ENCODE measurements around the gene PPL.
A peak's percentile ranks its signal among the peaks of the same experiment; 100 is the strongest.

The PPL gene

DNA sequence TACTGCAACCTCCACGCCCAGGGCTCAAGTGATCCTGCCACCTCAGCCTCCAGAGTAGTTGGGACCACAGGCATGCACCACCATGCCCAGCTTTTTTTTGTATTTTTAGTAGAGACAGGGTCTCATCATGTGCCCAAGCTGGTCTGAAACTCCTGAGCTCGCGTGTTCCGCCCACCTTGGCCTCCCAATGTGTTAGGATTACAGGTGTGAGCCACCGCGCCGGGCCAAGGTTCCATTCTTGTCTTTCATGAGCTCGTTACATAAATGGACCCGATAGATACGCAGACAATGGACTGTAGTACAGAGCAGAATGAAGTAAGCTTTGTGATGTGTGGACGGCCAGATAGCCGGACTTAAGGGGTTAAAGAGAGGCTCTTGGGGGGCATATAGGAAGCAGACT is 70.4 kb downstream of the PPL start:
- no peak for DNase-seq (ENCODE audit: low read depth, low spot score)

DNA sequence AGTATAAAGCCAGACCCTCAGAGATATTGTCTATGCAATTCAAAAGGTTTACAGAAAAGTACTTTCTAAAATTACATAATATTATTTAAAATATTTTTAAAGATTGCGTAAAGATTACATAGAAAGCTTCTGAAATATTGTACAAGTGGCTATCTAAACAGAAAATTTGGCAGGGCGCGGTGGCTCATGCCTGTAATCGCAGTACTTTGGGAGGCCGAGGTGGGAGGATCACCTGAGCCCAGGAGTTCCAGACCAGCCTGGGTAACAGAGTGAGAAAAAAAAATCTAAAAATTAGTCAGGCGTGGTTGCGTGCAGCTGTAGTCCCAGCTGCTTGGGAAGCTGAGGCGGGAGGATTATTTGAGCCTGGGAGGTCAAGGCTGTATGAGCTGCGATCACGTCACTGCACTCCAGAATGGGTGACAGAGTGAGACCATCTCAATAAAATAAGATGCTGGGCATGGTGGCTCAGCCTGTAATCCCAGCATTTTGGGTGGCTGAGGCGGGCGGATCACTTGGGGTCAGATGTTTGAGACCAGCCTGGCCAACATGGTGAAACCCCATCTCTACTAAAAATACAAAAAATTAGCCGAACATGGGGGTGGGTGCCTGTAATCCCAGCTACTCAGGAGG is 71.6 kb downstream of the PPL start:
- no peak for DNase-seq (ENCODE audit: low read depth, low spot score)

DNA sequence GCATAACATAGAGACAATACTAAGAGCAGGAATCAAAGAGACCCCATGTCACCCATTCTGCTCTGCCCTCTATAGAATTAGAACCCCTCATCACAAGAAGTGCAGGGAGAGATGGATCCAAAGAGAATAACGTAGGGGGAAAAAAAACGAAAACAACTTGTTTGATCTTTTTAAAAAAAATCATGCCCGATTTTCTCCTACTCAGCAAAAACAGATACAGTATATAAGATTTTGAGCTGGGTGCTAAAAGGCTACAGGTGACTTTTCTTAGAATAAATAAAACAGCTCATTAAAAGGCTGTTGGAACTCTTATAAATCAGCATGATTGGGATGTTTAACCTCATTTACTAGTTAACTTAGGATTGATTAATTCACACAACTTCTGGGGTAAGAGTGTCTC is 72.2 kb downstream of the PPL start:
- DNase-seq (ENCODE audit: low read depth, low spot score), result no peak

DNA sequence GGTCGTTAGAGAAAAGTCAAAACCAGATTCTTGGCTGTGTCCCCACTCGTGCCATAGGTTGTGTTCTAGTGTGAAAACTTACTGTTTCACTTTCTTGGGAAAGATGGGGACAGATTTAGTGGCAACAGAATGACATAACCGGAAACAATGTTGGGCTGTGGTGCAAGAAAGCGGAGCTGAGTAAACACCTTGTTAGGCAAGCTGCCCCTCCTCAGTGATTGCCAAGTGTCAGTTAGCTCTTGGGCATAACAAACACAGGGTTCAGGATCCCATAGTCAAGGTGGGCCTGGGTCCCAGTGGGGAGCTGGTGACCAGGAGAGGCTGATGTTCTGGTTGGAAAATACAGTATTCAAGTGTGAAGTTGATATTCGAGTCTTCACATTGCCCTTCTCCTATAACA is 74.3 kb downstream of the PPL start:
- DNase-seq (ENCODE audit: low read depth, low spot score), result no peak

DNA sequence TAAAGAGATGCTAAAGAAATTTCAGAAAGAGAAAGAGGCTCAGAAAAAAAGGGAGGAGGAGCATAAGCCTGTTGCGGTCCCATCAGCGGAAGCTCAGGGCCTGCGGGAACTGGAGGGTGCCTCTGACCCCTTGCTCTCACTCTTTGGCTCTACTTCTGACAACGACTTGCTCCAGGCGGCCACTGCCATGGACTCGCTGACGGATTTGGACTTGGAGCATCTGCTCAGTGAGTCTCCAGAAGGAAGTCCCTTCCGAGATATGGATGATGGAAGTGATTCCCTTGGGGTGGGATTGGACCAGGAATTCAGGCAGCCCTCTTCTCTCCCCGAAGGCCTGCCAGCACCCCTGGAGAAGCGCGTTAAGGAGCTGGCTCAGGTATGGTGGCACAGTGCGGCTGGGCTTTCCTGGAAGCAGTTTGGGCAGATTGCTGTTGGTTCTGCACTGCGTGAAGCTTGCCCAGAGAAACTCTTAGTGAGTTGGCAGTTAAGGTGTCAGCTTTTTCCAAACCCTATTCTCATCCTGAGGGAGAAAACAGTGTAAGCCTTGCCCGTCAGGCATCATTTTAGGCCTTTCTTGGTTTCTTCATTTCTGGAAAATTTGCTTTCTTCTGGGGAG is 76.1 kb downstream of the PPL start:
- DNase-seq (ENCODE audit: low read depth, low spot score), result no peak

DNA sequence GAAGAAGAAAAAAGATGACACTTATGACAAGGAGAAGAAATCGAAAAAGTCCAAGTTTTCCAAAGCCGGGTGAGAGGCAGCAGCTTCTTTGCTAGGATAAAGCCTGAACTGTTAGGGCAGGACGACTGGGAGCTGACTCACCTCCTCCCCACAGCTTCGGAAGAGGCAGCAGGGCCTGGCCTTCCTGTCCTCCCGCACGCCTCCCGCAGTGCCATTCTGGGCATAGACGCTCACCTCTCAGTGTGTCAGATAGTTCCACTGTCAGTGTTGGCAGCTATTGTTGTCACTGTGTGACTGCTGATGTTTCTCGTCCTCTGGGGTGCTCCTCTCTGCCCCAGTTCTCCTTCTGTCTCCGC is 77.1 kb downstream of the PPL start:
- no peak for DNase-seq (ENCODE audit: low read depth, low spot score)

DNA sequence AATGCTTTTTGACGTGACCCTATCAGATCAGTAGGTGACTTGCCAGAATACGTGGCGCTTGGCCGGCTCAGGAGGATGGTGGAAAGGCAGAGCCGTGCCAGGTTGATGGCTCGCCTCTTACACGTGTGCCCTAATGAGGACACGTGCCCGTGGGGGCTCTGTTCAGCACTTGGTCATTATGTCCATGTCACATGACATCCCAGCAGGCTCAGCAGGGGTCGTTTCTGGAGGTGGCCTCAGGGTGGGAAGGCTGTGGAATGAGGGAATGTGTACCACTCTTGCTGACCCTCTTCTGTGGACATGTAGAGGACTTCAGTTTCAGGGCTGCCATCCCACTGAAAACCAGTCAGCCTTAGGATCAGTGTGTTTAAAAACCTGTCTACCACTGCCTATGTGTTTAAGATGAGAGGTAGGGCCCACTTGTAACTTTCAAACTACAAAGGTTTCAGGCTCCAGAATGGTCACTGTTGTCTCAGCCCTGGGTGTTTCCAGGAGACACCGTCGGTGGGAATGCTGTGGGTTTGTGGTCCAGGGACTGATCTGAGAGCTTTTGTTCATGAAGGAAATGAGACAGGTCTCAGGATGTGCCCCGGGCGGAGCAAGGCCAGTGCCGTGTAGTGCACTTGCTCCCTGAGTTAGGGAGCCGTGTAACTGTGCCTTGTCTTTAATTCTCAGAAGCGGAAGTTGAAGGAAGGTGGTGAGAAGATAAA is 77.6 kb downstream of the PPL start:
- DNase-seq (ENCODE audit: low read depth, low spot score), result no peak

DNA sequence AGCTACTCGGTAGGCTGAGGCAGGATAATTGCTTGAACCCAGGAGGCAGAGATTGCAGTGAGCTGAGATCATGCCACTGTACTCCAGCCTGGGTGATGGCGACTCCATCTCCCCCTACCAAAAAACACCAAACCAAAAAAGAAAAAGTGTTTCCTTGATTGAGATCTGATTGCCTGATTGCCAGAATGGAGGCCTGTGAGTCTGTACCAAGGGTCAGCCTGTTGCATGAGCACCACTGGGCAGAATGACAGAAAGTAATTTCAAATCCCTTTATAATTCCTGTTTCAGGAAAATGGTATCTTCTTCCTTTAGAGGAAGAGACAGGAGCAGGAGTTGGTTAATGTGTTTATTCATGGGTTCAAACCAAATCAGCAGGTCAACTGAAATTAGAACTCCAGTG is 81.1 kb downstream of the PPL start:
- DNase-seq (ENCODE audit: low read depth, low spot score), result no peak

DNA sequence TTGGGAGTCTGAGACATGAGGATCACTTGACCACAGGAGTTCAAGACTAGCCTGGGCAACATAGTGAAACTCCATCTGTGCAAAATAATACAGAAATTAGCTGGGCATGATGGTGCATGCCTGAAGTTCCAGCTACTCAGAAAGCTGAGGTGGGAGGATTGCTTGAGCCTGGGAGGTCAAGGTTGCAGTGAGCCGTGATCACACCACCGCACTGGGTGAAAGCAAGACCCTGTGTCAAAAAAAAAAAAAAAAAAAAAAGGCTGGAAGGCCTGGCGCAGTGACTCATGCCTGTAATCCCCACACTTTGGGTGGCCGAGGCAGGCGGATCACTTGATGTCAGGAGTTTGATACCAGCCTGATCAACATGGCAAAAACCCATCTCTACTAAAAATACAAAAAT is 81.6 kb downstream of the PPL start:
- no peak for DNase-seq (ENCODE audit: low read depth, low spot score)

DNA sequence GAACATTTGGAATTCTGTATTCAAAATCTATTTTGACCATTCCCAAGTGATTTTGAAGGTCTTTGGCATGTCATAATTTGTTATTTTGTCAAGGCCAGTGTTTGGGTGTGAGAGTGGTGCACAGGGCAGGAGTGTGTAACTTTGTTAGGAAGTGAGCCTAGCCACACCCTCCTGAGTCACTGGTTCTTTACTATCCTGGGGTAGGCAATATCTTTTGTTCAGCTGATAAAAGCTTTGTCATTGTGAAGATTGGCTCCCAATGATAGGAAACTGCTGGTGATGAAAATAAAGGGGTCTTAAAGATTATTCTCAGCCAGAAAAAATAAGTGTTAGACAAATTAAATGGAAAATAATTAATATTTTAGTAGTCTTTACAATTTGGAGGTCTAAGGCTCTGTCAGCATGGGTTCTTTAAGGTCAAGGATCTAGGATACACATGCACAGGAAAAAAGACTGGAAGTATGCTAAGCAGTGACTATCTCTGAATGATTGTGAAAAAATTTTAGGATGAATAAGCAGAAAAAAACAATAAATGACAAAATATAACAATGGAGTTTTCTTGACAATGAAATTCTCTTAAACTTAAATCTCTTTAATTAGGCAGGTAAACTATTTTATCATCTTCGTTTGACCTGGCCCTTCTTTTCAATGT is 84.6 kb downstream of the PPL start:
- DNase-seq (ENCODE audit: low read depth, low spot score), result no peak

DNA sequence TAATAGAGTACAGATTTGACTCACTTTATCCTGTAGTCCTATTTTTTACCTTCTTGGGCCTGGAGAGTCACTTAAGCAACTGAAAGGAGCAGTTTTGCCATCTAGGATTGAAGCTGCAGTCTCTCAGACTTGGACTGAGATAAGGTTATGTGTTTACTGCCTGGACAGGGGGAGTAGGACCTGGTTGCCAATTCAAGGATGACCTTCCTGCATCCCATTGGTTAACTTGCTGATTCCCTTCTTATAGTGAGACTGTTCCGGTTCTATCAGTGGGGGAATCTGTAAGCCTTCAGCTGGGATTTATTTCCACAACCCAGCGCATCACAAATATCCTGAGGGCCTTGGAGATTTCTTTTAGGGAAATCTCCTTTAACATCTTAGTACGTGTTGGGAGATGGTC is 86.7 kb downstream of the PPL start:
- no peak for DNase-seq (ENCODE audit: low read depth, low spot score)

DNA sequence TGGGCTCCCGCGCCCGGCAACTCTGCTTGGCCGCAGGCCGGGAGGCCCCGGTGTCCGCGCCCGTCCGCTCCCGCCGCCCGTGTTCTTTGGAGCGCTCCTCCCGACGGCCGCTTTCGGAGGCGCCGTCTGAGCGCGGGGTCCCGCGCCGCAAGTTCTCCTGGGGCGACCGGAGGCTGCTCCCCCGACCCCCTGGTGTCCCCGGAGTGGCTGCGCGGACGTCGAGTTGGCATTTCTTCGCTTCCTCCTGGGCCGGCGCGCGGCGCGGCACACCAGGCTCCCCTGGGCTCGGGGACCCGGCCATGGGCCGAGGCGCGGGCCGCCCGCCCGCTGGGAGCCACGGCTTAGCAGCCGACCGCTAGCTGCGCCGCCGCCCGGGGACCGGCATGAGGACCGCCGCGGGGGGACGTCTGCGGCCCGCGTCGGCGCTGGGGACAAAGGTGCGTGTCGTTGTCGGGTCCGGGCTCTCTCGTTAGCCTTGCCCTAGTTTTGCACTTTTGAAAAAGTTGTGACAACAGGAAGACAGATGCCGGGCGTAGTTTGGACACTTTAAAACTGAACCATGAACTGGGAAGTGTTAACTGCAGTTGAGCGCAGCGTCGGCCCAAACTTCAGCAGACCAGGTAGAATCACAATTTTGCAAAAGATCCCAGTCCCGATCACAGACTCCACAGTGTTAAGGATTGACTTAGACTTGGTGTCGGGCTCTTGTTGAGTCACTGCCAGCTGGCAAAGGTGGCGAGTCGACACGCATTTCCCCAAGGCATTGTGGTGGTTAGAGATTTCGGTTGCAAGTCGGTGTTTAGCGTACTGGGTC is 89.0 kb downstream of the PPL start:
- peak; percentile 2 for DNase-seq (ENCODE audit: low read depth, low spot score)

DNA sequence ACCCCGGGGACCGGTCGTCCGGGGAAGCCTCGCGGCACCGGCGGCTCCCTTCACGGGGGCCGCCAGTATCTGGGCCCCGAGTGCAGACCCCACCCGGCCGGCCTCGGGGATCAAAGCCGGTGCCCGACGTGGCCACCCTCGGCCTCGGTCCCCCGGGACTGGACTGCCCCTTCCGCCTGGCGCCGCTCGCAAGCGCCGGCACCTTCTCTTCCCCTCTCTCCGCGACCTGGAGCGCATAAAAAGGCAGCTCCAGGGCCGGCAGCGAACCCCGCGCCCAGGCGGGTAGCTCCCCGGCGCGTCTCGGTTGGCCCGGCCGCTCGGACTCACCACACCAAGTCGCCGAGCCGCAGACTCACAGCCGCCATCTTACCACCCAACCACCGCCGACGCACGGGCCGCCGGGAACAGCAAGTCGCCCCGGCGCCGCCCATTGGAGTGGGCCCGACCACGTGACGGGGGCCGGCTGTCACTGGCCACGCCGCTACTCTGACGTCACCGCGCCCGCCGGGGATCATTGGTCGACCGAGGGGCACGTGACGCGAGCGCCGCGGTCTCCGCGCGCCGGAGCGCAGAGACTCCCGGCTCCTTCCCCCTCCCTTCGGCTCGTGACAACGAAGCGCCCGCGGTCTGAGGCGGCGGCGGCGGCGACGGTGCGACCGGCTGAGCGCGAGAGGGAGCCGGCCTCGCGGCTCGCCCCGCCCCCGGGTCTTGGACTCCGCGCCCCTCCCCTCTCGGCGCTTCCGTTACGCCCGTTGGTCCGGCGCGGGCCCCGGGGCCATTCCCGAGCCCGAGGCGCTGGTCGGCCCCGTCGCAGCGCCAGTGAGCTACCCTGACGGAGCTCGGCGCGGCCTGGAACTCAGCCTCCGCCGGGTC is 89.8 kb downstream of the PPL start, which contains the start of the genes GLYR1 and UBN1:
TSS of gene GLYR1 (minus strand) at position 388 of the 873 bp plus-strand sequence. CDS start at position 365, 23 bp downstream.
TSS of gene UBN1 (plus strand) at position 581 of the 873 bp plus-strand sequence. CDS start 5,437 bp downstream, outside the sequence.
- peak; percentile 99 for DNase-seq (ENCODE audit: low read depth, low spot score)

DNA sequence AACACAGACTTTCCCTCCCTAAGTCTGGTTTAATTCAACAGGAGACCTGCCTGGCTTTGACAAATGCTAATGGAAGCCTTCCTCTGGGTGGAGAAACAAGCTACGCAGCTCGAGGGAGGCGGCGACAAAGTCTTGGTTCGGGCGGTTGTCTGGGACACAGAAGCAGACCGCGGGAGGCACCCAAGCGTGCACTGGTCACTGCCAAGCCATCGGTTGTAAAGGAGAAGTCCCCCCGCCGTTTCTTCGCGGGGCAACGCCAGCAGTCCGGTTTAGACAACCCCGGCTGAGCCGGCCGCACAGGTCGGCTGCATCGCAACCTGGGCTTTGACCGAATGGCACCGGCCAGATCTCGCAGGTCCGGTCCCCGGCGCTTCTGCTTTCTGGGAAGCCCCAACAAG is 90.4 kb downstream of the PPL start:
- no peak for DNase-seq (ENCODE audit: low read depth, low spot score)

DNA sequence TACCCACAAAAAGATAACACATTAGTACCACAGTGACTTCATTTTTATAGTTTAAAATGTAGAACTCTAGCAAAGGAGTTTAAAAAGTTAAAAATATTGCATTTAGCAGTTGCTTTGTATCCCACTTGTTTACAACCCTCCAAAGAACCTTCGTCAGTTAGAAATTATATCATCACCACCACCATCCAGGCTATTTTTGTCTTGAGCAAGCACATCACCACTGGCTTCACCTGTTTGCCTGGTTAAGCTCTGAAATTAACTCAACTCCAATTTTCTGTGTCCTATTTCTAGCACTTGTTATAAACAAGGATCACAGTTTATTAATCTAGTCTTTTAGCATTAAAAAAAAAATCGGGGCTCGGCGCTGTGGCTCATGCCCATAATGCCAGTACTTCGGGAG is 96.0 kb downstream of the PPL start:
- no peak for DNase-seq (ENCODE audit: low read depth, low spot score)

DNA sequence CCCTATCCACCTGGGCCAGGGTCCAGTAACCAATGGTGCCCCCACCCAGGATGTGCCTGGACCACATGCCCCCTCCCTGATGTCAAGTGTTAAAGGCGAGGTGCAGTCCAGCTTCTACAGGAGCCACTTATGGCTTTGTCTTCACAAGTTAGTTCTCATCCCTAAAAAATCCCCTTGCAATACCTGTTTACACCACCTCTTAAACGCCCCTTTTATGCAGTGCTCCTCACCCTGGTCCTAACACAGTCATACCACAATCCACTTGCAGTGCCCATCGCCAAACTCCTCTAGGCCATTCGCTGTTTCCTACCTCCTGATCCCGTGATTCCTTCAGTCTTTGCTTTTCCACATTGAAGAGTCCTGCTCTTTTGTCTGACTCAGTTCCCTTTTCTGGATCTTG is 97.0 kb downstream of the PPL start:
- DNase-seq (ENCODE audit: low read depth, low spot score), result no peak

DNA sequence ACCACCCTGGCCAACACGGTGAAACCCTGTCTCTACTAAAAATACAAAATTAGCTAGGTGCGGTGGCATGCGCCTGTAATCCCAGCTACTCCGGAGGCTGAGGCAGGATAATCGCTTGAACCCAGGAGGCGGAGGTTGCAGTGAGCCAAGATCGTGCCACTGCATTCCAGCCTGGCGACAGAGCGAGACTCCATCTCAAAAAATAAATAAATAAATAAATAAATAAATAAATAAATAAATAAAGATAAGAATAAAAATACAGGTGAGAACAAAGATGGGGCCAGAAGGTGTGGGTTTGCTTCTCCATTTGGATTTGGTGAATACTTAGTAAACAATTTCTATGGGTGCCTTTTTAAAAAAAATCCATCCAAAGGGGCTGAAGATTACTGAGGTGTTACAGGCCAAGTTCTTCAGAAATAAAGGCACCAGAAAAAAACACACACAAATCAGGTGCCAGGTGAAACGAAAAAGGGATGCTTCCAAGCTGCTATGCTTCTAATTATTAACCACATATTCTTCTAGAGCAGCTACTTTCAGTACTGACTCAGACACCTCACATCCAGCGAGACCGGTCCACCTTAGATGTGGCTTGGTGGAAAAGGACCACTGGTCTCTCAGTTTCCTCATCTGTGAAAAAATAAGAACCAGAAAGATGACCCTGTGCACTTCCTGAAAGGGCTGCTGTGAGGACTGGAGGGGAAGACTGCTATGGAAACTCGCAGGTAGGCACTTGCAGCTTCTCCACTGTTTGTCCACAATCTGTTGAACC is 99.0 kb downstream of the PPL start:
- no peak for DNase-seq (ENCODE audit: low read depth, low spot score)

DNA sequence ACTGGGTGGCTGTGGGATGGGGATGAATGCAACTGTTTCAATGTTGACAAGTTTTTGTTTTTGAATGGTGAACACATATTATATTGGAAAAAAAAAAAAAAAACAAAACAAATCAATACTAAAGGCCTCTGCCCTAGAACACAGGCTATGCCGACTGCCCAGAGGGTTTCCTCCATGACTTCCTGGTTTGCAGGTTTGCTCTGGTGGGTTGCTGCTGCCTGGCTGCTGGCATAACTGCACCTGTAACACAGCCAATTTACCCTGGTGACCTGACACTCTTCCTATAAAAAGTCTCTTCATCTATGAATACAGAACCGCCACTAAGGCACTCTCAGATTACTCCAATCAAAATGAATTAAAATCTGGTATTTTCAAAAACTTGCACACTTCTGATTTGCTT is 100.2 kb downstream of the PPL start:
- no peak for DNase-seq (ENCODE audit: low read depth, low spot score)

DNA sequence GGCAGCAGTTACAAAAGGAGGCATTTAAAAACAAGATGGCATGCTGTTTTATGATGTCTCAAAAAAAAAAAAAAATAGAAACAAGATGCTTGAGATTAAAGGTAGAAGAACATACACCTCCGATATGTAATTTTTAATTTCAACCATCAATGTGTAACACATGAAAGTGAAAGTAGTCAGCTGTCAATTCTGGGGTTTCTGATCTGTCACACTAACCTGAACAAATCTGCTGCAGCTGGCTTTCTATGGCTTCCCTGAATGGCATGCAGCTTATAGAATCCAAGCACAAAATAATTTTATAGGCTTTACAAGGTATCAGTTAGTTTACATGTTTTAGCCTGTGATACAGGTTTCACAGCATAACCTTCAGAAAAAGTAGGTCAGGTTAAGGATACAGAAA is 103.4 kb downstream of the PPL start:
- no peak for DNase-seq (ENCODE audit: low read depth, low spot score)
